Naive thymus-derived CD4-positive, alpha-beta T cell (primary cell): ENCODE data around the gene FBXW7. TPM values are rescaled to one million over a fixed set of nuclear protein-coding genes. Genes with fewer than 3 reads are reported as not detected.

ENCODE experiments used
- ATAC-seq: fragments of 150-1000 bp; cut with Tn5 transposase; 2 replicates; pipeline ENCODE4 v1.10.0; 2021; ENCODE audit warnings: mild to moderate bottlenecking, moderate library complexity
- CTCF ChIA-PET: fragments of 350-600 bp; sonication (Branson Sonifier 250); formaldehyde crosslinking; loops from one replicate; lab custom pipeline; 2021; ENCODE audit warnings: antibody characterized with exemption; lab: Charles Lee
- POLR2A ChIA-PET: fragments of 350-600 bp; sonication (Branson Sonifier 250); formaldehyde crosslinking; loops from one replicate; lab custom pipeline; 2021; ENCODE audit warnings: antibody characterized with exemption, inconsistent platforms; lab: Charles Lee
- DNase-seq, 9 donors: peaks; one replicate each; pipeline versions ENCODE4 v3.0.0 to v3.0.0-alpha.2; 2020 to 2022; ENCODE audit warnings: mixed read lengths in 1 of 9
- H3K27ac ChIP-seq: one replicate; pipeline ENCODE4 v1.7.0; 2013; ENCODE audit warnings: mild to moderate bottlenecking, low read depth, low read length, moderate library complexity
- H3K27me3 ChIP-seq, 2 donors: one replicate each; pipeline ENCODE4 v1.7.0; 2013; ENCODE audit warnings: low read length in 2 of 2, mild to moderate bottlenecking in 2 of 2, moderate library complexity in 2 of 2; ENCODE audit not compliant: control insufficient read depth in 2 of 2, insufficient read depth in 2 of 2
- H3K36me3 ChIP-seq, 3 experiments: 1 replicate in 2 of 3; 2 replicates in 1 of 3; pipeline ENCODE4 v1.7.0; 2013; ENCODE audit warnings: low read length in 3 of 3, mild to moderate bottlenecking in 3 of 3, moderate library complexity in 1 of 3; ENCODE audit not compliant: insufficient read depth in 3 of 3, control insufficient read depth in 2 of 3
- H3K4me1 ChIP-seq, 2 donors: one replicate each; pipeline ENCODE4 v1.7.0; 2013; ENCODE audit warnings: low read length in 2 of 2, mild to moderate bottlenecking in 2 of 2, moderate library complexity in 1 of 2; ENCODE audit not compliant: control insufficient read depth in 2 of 2, insufficient read depth in 2 of 2
- H3K4me3 ChIP-seq: 2 replicates; pipeline ENCODE4 v1.7.0; 2013; ENCODE audit warnings: mild to moderate bottlenecking, low read length
- H3K9me3 ChIP-seq, 3 experiments: 1 replicate in 2 of 3; 2 replicates in 1 of 3; pipeline ENCODE4 v1.7.0; 2013; ENCODE audit warnings: low read length in 3 of 3; ENCODE audit not compliant: control insufficient read depth in 2 of 3
- H3K27ac Mint-ChIP-seq, 9 donors: one replicate each; pipeline ENCODE4 v1.8.0; 2020 to 2022; ENCODE audit warnings: mixed read lengths in 9 of 9, mild to moderate bottlenecking in 8 of 9, moderate library complexity in 5 of 9, inconsistent platforms in 2 of 9
- H3K27me3 Mint-ChIP-seq, 5 donors: one replicate each; pipeline ENCODE4 v1.8.0; 2021 to 2022; ENCODE audit warnings: mixed read lengths in 5 of 5, mild to moderate bottlenecking in 1 of 5
- H3K36me3 Mint-ChIP-seq, 5 donors: one replicate each; pipeline ENCODE4 v1.8.0; 2020 to 2022; ENCODE audit warnings: mixed read lengths in 5 of 5, mild to moderate bottlenecking in 3 of 5, inconsistent platforms in 1 of 5
- H3K4me1 Mint-ChIP-seq, 7 donors: one replicate each; pipeline ENCODE4 v1.8.0; 2020 to 2022; ENCODE audit warnings: mixed read lengths in 7 of 7, mild to moderate bottlenecking in 3 of 7, inconsistent platforms in 1 of 7
- H3K4me3 Mint-ChIP-seq, 10 donors: one replicate each; pipeline ENCODE4 v1.8.0; 2020 to 2022; ENCODE audit warnings: mild to moderate bottlenecking in 10 of 10, mixed read lengths in 10 of 10, moderate library complexity in 6 of 10, inconsistent platforms in 2 of 10
- H3K9me3 Mint-ChIP-seq, 11 donors: one replicate each; pipeline ENCODE4 v1.8.0; 2020 to 2022; ENCODE audit warnings: mixed read lengths in 11 of 11, mild to moderate bottlenecking in 4 of 11, inconsistent platforms in 1 of 11, moderate library complexity in 1 of 11
- intact Hi-C, 2 donors: fragments of 100-400 bp; cut with micrococcal nuclease; formaldehyde crosslinking; loops; one replicate each; pipeline ENCODE4 v1.15.1; 2023
- polyA plus RNA-seq, 2 donors: library from polyadenylated mRNA; unstranded; fragments of 300-500 nt; fragmentation: Illumina TruSeq; gene quantifications; one replicate each; pipeline ENCODE4 v1.2.3, GENCODE V29; 2021
- total RNA-seq, 6 experiments: library from RNA in 5 of 6; stranded (reverse) in 5 of 6; gene quantifications; 1 replicate in 5 of 6; 2 replicates in 1 of 6; pipeline ENCODE4 v1.2.3 and lab custom pipeline; 2021 to 2026

FBXW7 gene
- total and polyA plus RNA-seq, 7 experiments from 2014 or later: 40.4 to 139 (median 114) TPM

DNA sequence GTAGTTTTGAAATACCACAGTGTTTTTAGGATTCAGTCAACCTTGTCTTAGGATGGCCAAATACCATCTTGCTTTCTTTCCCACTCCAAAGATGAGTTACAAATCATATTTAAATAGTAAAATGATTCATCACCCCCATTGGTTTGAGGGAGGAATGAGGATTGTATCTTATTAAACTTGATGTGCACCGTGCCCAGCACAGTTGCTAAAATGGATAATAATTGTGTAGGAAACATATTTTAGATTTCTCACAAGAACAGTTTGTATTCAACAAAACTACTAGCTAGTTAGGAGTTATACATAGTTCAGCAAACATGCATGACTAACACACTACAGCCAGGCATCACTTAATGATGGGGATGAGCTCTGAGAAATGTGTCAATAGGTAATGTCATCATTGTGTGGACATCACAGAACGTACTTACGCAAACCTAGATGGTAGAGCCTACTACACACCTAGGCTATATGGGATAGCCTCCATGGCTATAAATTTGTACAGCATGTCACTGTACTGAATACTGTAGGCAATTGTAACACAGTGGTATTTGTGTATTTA is 245.4 kb downstream of the FBXW7 start:
- Mint-ChIP-seq H3K4me3 (no peak overlapping the region), H3K9me3 (peaks cover 0 to 2% (median 0%) of the 10 kb centered on the region in 11 donors), H3K4me1 (peaks cover 0 to 1% (median 0%) of the 10 kb centered on the region in 7 donors), H3K27ac (no peak overlapping the region), H3K27me3 (peaks cover 0 to 5% (median 0%) of the 10 kb centered on the region in 5 donors), H3K36me3 (peaks cover 0 to 10% (median 0%) of the 10 kb centered on the region in 5 donors)
- Histone ChIP-seq H3K27me3 (no peaks in the 10 kb centered on the region), H3K4me1 (no peaks in the 10 kb centered on the region), H3K4me3 (no peak overlapping the region), H3K27ac (no peak overlapping the region), H3K9me3 (no peaks in the 10 kb centered on the region), H3K36me3 (no peaks in the 10 kb centered on the region)
- ATAC-seq (no peak), DNase-seq (no peak)
- ChIA-PET POLR2A (interaction anchor here (0.6 to 1.5 kb wide), 3 partner anchors 10 to 559 kb away, joined by 3 to 4 read pairs (median 3); no protein-coding TSS in a partner anchor), CTCF (interaction anchor here (1.6 kb wide), 1 partner anchor 10 kb away, joined by 3 read pairs; no protein-coding TSS in a partner anchor)
- intact Hi-C loops: no loop called here

DNA sequence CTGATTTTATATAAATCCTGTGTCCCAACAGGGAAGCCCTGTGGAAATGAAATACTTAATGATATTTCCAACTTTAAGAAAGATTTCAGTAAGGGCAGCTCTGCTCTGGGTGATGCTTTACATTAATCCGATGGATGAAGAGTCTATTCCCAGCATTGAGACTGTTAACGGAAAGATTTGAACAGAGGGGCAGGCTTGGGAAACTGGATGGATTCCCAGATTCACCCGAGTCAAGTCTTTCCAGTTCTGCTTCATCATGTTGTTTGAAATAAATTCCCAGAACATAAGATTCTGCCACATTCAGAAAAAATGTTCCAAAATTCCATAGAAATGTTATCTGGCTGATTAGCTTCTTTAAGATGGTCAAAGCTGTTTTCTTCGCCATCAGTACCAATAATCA is 246.0 kb downstream of the FBXW7 start:
- CTCF ChIA-PET: interaction anchor here (1.6 kb wide), 1 partner anchor 10 kb away, joined by 3 read pairs; no protein-coding TSS in a partner anchor

DNA sequence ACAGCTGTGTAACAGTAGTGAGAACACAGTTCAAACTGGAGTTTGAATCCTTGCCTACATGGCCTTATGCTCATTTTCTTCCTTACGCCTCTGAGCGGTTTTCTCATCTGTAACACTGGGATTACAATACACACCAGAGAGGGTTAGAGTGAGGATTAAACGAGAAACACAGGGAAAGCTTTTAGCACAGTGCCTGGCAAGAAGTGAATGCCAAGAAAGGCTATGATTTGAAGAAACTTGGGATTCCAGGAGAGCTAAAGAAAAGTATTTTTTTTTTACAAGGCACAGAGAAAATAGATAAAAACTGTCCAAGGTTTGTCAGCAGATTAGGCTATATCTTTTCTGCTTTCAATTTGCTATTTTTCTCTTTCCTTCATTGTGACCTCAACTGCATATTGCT is 246.4 kb downstream of the FBXW7 start:
- Mint-ChIP-seq H3K27me3 (peaks cover 0 to 2% (median 0%) of the 10 kb centered on the region in 5 donors), H3K9me3 (peaks cover 0 to 6% (median 0%) of the 10 kb centered on the region in 11 donors), H3K36me3 (peaks cover 0 to 17% (median 0%) of the 10 kb centered on the region in 5 donors), H3K4me3 (no peak overlapping the region), H3K27ac (no peak overlapping the region), H3K4me1 (peaks cover 0 to 6% (median 0%) of the 10 kb centered on the region in 7 donors)
- DNase-seq (no peak), ATAC-seq (no peak)
- Histone ChIP-seq H3K36me3 (no peaks in the 10 kb centered on the region), H3K4me1 (no peaks in the 10 kb centered on the region), H3K27ac (no peak overlapping the region), H3K4me3 (no peak overlapping the region), H3K27me3 (no peaks in the 10 kb centered on the region), H3K9me3 (no peaks in the 10 kb centered on the region)
- ChIA-PET POLR2A (interaction anchor here (0.7 to 3.2 kb wide), 2 partner anchors 12 to 560 kb away, joined by 3 to 10 read pairs; no protein-coding TSS in a partner anchor), CTCF (interaction anchor here (1.6 kb wide), 1 partner anchor 11 kb away, joined by 3 read pairs; no protein-coding TSS in a partner anchor)
- intact Hi-C loops: no loop called here

More for the DNA sequence above, 246.0 kb downstream of the FBXW7 start:
- POLR2A ChIA-PET: interaction anchor here (0.6 to 1.5 kb wide), 3 partner anchors 10 to 559 kb away, joined by 3 to 4 read pairs (median 3); no protein-coding TSS in a partner anchor
- no peak overlapping the region for H3K27ac ChIP-seq
- no peaks in the 10 kb centered on the region for H3K9me3 ChIP-seq
- H3K4me1 Mint-ChIP-seq: peaks cover 0 to 5% (median 0%) of the 10 kb centered on the region in 7 donors
- no peaks in the 10 kb centered on the region for H3K36me3 ChIP-seq
- no peak overlapping the region for H3K4me3 ChIP-seq
- no peak overlapping the region for H3K27ac Mint-ChIP-seq
- H3K27me3 Mint-ChIP-seq: peaks cover 0 to 2% (median 0%) of the 10 kb centered on the region in 5 donors
- no peak for ATAC-seq
- peaks cover 0 to 14% (median 0%) of the 10 kb centered on the region in 5 donors for H3K36me3 Mint-ChIP-seq
- intact Hi-C loops: no loop called here
- peaks cover 0 to 6% (median 0%) of the 10 kb centered on the region in 11 donors for H3K9me3 Mint-ChIP-seq
- H3K4me3 Mint-ChIP-seq: no peak overlapping the region
- no peaks in the 10 kb centered on the region for H3K27me3 ChIP-seq
- no peak for DNase-seq
- H3K4me1 ChIP-seq: no peaks in the 10 kb centered on the region

DNA sequence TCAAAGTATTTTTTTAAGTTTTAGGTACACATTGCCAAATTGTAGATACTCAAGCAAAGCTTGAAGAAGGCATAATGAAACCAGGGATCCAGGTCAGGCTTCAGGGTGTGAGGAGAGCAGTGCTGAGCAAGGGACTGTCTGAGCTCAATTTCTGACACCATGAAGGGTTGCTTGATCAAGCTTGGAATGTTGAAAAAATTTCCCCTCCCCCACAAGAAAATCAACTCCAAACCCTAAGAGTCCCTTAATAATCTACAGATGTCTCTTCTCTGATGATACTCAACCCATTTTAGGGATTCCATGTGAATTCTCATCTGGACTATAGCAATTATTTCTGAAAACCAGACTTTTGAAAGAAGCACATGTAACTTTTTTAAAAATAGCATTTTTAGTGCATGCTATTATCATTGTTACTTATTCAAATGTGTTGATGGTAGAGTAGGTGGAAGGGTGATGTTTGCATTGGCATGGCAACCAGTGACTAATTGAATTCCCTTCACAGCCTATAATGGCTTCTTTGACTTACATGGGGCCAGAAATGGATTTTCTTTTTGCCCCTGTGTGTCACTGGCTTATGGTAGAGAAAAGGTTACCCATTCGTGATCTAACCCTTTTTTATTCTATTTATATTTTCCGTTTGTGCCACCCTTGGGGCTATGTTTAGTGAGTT is 252.0 kb downstream of the FBXW7 start:
- H3K9me3 Mint-ChIP-seq: peaks cover 0 to 9% (median 0%) of the 10 kb centered on the region in 11 donors
- Histone ChIP-seq H3K9me3 (no peaks in the 10 kb centered on the region), H3K36me3 (no peaks in the 10 kb centered on the region), H3K27me3 (no peaks in the 10 kb centered on the region), H3K4me1 (peaks cover 0 to 21% of the 10 kb centered on the region in 2 donors), H3K27ac (no peak overlapping the region), H3K4me3 (no peak overlapping the region)
- H3K4me1 Mint-ChIP-seq: peaks cover 9 to 41% (median 36%) of the 10 kb centered on the region in 7 donors
- H3K36me3 Mint-ChIP-seq: peaks cover 4 to 23% (median 6%) of the 10 kb centered on the region in 5 donors
- no peak for DNase-seq
- intact Hi-C loops: no loop called here
- ChIA-PET POLR2A (no interaction called here), CTCF (no interaction called here)
- H3K27ac Mint-ChIP-seq: peak overlapping the region in 1 of 9 donors; percentile 85
- H3K4me3 Mint-ChIP-seq: no peak overlapping the region
- H3K27me3 Mint-ChIP-seq: no peaks in the 10 kb centered on the region
- no peak for ATAC-seq

DNA sequence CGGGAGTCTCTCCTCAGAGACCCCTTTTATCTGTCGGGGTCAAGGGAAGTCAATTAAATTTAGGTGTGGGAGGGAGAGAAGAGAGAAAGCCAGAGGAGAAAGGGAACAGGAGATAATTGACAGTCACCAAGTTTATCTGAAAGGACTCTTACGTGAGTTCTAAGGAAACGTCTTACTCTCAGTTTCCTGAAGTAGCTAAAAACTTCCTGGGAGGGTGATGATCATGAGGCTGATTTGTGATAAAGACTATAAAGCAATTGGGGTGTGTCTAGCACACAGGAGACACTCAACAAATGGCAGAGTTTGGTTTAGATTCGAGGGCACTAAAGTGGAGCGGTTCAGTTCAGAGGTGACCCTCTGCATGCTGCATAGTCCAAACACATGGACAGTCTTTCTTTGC is 254.1 kb downstream of the FBXW7 start:
- peak overlapping the region; percentile 16 for H3K4me3 ChIP-seq
- H3K9me3 ChIP-seq: no peaks in the 10 kb centered on the region
- intact Hi-C loops: no loop called here
- no peak for ATAC-seq
- Mint-ChIP-seq H3K4me3 (peak overlapping the region; percentile 38 to 86 (median 65)), H3K4me1 (peaks cover 9 to 46% (median 36%) of the 10 kb centered on the region in 7 donors), H3K27me3 (no peaks in the 10 kb centered on the region), H3K27ac (peak overlapping the region; percentile 65 to 96 (median 93)), H3K36me3 (peaks cover 4 to 23% (median 6%) of the 10 kb centered on the region in 5 donors), H3K9me3 (peaks cover 0 to 9% (median 0%) of the 10 kb centered on the region in 11 donors)
- CTCF ChIA-PET: interaction anchor here (0.8 kb wide), 1 partner anchor 10 kb away, joined by 3 read pairs; no protein-coding TSS in a partner anchor
- peaks cover 0 to 21% of the 10 kb centered on the region in 2 donors for H3K4me1 ChIP-seq
- POLR2A ChIA-PET: interaction anchor here (0.7 to 1.5 kb wide), 4 partner anchors 27 to 73 kb away, joined by 3 read pairs; no protein-coding TSS in a partner anchor
- H3K27ac ChIP-seq: peak overlapping the region; percentile 22
- peak in 5 of 9 donors; percentile 16 to 21 (median 18) for DNase-seq
- no peaks in the 10 kb centered on the region for H3K36me3 ChIP-seq
- H3K27me3 ChIP-seq: no peaks in the 10 kb centered on the region

DNA sequence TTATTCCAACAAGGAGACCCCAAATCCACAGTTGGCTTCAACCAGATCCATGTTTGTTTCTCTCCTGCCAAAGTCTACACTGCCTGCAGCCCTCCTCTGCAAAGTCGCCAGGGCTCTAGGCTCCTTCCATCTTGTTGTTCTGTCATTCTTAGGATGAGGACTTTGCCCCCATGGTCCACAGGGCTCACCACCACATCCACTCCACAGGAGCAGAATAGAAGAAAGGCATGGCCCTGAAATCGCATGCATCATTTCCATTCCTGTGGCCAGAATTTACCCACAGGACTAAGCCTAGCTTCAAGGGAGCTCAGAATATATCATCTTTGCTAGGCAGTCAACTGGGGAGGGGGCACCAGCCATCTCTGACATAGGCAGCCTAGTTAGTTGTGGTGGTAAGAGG is 254.7 kb downstream of the FBXW7 start:
- peak overlapping the region; percentile 65 to 96 (median 93) for H3K27ac Mint-ChIP-seq
- ChIA-PET POLR2A (interaction anchor here (0.7 to 1.5 kb wide), 5 partner anchors 11 to 72 kb away, joined by 3 read pairs; no protein-coding TSS in a partner anchor), CTCF (interaction anchor here (0.8 kb wide), 1 partner anchor 10 kb away, joined by 3 read pairs; no protein-coding TSS in a partner anchor)
- Histone ChIP-seq H3K36me3 (no peaks in the 10 kb centered on the region), H3K4me1 (peaks cover 0 to 21% of the 10 kb centered on the region in 2 donors), H3K4me3 (peak overlapping the region; percentile 16), H3K27me3 (no peaks in the 10 kb centered on the region), H3K27ac (no peak overlapping the region), H3K9me3 (no peaks in the 10 kb centered on the region)
- no peaks in the 10 kb centered on the region for H3K27me3 Mint-ChIP-seq
- peak overlapping the region in 8 of 10 donors; percentile 8 to 86 (median 68) for H3K4me3 Mint-ChIP-seq
- ATAC-seq (no peak), DNase-seq (no peak)
- peaks cover 0 to 9% (median 0%) of the 10 kb centered on the region in 11 donors for H3K9me3 Mint-ChIP-seq
- peaks cover 4 to 23% (median 6%) of the 10 kb centered on the region in 5 donors for H3K36me3 Mint-ChIP-seq
- intact Hi-C loops: no loop called here
- peaks cover 9 to 46% (median 37%) of the 10 kb centered on the region in 7 donors for H3K4me1 Mint-ChIP-seq
